GM20431 (cell line): Measurements from ENCODE around the gene MSI1.

Experiments used
- in situ Hi-C: fragments of 300-500 bp; cut with MseI, MboI; formaldehyde crosslinking; loops from one replicate; pipeline ENCODE4 v1.15.0; 2020; ENCODE audit warnings: low sequenced_read_pairs; ENCODE audit not compliant: unreplicated experiment

MSI1 gene

GRCh38 chr12:120378036-120378435, 9.1 kb upstream of the MSI1 start:
- in situ Hi-C loops = no loop called here

- in situ Hi-C loops = no loop called here
These were observed 8.6 kb upstream of the MSI1 start for GRCh38 chr12:120377611-120378010.

GRCh38 chr12:120376934-120377572, 8.1 kb upstream of the MSI1 start:
- in situ Hi-C loops = no loop called here

DNA sequence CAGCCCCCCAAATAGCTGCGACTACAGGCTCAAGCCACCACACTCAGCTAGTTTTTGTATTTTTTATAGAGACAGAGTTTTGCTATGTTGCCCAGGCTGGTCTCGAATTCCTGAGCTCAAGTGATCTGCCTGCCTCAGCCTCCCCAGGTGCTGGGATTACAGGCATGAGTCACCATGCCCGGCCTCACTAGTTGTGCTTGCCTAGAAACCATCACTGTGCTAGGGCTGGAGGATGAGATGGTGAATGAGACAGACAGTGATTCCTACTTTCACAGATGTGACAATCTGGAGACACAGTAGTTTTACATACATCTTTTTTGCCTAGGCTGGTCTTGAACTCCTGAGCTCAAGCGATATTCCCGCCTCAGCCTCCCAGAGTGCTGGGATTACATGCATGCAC, 7.5 kb upstream of the MSI1 start:
- in situ Hi-C loops = no loop called here

DNA sequence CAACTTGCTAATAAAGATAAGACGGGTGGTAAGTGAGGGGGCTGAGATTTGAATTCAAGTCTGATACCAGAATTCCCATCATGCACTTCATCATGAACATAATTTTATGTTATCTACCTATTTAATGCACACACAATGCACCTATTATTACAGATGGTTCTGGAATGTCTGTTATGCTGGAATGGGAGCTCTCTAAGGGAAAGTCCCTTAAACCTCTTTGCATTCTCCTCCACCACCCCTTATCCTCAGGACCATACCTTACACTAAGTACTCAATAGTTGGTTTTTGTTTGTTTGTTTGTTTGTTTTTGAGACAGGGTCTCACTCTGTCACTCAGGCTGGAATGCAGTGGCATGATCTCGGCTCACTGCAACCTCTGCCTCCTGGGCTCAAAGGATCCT, 7.0 kb upstream of the MSI1 start:
- in situ Hi-C loops = no loop called here

DNA sequence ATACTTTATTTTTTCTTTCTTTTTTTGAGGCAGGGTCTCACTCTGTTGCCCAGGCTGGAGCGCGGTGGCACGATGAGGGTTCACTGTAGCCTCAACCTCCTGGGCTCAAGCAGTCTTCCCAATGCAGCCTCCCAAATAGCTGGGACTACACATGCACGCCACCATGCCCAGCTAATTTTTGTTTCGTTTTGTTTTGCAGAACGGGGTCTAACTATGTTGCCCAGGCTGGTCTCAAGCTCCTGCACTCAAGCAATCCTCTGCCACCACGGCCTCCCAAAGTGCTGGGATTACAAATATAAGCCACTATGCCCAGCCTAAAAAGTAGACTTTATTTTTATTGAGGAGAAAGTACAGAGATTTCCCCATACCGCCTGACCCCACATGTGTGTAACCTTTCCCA, 4.7 kb upstream of the MSI1 start:
- in situ Hi-C loops = no loop called here

DNA sequence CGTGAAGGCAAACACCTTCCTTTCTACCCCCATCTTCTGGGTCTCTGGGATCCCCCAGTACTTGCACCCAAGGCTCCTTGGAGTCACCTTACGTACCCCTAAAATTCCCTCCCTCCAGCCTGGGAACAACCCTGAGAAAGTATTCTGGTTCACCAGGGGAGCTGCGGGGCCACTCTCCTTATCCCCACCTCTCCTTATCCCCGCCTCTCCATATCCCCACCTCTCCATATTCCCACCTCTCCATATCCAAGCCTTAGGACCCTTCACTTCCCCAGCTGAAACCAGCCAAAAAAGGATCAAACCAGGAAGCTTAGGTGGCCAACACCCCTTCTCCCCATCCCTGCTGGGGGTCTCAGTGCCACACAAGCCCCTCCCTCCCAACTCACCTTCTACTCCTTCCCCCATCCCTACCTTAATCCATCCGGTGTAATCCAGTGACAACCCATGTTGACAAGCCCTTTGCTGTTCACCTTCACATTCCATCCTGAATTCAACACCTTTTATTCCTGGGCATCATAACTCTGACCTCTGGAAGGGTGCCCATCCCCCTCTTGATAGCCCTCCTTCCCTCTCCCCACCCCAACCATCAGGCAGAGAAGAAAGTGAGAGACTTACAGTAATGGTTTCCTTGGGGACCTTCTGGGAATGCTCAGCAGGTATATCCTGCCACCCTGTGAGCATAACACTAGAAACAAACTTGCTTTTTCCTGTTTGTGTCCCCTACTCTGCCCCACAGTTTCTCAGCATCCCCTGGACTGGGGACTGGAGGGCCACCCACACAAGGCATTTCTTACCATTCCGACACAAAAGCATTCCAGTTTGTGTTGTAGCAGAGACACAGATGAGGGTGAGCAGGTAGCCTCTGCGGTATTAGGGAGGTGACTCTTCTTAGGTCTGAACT, 1.6 kb upstream of the MSI1 start:
- in situ Hi-C loops = no loop called here

- in situ Hi-C loops = no loop called here
These were observed 809 bp upstream of the MSI1 start for GRCh38 chr12:120369603-120370342.

- in situ Hi-C loops = no loop called here
These were observed 808 bp downstream of the MSI1 start for GRCh38 chr12:120367924-120368788.

DNA sequence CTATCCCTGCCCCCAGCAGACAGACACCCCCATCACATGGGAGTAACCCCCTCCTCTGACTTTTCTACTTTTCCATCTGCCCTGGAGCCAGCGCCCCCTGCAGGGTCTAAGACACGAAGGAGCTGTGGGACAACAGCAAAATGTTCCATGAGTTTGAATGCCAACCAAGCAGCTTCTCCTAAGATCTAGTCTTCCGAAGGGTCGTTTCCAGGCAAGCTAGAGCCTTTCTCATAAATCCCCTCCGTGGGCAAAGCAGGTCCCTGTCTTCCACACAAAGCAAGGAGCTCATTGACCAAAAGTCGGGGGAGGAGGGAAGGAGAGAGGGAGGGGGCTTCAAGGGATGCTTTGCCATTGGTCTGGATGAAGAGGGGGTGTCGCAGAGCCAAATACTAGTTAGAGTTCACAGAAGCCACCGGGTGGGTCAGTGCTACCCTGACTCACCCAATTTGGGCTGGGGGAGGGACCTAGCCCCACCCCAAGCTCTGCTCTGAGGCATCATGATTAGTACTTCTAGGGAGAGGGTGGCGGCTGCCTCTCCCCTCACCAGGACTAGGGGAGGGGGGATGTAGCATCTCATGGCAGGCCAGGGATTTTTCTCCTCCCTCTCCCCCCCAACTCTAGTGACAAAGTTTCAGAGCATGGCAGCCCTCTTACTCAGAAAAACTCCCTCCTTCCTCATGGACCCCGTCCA, 1.6 kb downstream of the MSI1 start:
- in situ Hi-C loops = no loop called here

- in situ Hi-C loops = no loop called here
These were observed 2.1 kb downstream of the MSI1 start for GRCh38 chr12:120366845-120367232.

- in situ Hi-C loops = no loop called here
These were observed 2.6 kb downstream of the MSI1 start for GRCh38 chr12:120366341-120366705.

GRCh38 chr12:120365675-120366340, 3.2 kb downstream of the MSI1 start:
- in situ Hi-C loops = no loop called here

DNA sequence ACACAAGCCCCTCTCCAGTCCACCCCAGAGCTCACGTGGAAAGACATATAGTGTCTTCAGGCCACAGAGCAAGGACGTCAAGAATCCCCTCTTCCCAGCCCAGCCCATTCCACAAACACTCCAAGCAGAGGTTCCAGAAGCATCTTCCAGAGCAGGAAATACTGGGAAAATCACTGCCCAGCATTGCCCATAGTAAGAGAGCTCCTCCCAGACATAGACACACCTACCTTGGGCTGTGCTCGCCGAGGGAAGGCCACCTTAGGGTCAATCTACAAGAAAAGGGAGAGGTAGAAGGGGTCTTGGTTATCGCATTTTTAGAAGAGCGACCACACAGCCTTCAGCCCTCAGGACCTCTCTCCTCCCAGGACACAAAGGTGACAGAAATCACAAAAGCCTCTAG, 4.5 kb downstream of the MSI1 start:
- in situ Hi-C loops = no loop called here

- in situ Hi-C loops = no loop called here
These were observed 5.6 kb downstream of the MSI1 start for GRCh38 chr12:120363274-120363855.

- in situ Hi-C loops = no loop called here
These were observed 6.3 kb downstream of the MSI1 start for GRCh38 chr12:120362516-120363273.

DNA sequence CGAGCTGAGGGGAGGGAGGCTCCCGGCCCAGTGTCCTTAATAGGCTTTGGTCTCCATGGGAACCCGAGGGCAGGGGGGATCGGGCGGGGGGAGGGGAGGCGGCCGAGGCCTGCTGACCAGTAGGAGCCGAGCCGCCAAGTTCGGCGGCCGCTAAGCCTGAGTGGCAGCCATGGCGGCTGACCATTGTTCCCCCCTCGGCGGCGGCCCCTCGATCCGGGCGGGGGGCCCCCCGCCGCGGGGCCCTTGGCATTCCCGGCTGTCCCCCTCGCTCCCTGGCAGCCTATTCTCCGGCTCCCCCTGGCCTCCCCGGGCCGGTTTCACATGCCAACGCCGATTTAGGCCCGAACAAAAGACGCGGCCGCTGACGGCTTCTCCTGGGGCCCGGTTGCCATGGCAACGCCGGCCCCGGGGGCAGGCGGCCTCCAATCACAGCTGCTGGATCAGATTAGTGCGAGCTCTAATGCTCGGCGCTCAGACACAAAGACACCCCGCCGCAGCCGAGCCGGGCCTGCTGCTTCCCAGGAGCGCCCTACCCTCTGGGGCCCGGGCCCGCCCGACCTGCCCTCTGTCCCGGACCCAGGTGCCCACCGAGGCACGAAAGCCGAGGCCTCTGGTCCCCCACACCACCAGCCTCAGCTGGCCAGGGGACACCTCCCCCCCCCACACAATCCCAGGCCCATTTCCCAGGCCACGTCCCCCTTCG, 7.3 kb downstream of the MSI1 start:
- in situ Hi-C loops = no loop called here
